HepG2 (cell line): ENCODE results near the gene LSMEM2. TPM values are rescaled to one million over a fixed set of nuclear protein-coding genes. Genes with fewer than 3 reads are reported as not detected.

Experiments
- AGO2 ChIP-seq: fragments of 200-400 bp; formaldehyde crosslinking; optimal IDR thresholded peaks from 2 replicates; pipeline ENCODE3; 2017; ENCODE audit warnings: mild to moderate bottlenecking, low read depth, low read length, moderate library complexity
- AHR ChIP-seq: IDR thresholded peaks from 2 replicates; pipeline ENCODE4 v1.6.1; 2018; ENCODE audit warnings: missing genetic modification reagents, missing compliant biosample characterization
- ATF7 ChIP-seq, 2 experiments: fragments of 450-650 bp in 1 of 2; sonication (generic) in 1 of 2; formaldehyde crosslinking in 1 of 2; IDR thresholded peaks; 2 replicates each; pipeline versions ENCODE4 v1.4.0 to v1.6.1; 2016 to 2020; ENCODE audit warnings: antibody characterized with exemption in 1 of 2, mild to moderate bottlenecking in 1 of 2, missing genetic modification reagents in 1 of 2
- BHLHE40 ChIP-seq: IDR thresholded peaks from 2 replicates; pipeline ENCODE4 v1.6.1; 2011; ENCODE audit warnings: low read length, improper control_type of control experiment
- CTCF ChIP-seq: sonication (generic); formaldehyde crosslinking; IDR thresholded peaks from 2 replicates; pipeline ENCODE4 v1.5.0; 2020; ENCODE audit warnings: mild to moderate bottlenecking, missing genetic modification reagents, moderate library complexity
- ELF1 ChIP-seq: sonication (generic); formaldehyde crosslinking; IDR thresholded peaks from 2 replicates; pipeline ENCODE4 v1.4.0; 2020; ENCODE audit warnings: missing genetic modification reagents
- FOXA3 ChIP-seq: IDR thresholded peaks from 2 replicates; pipeline ENCODE4 v1.6.1; 2016; ENCODE audit warnings: missing genetic modification reagents, missing compliant biosample characterization
- GATAD2A ChIP-seq: IDR thresholded peaks from 2 replicates; pipeline ENCODE4 v1.6.1; 2016
- HDAC1 ChIP-seq: sonication (generic); formaldehyde crosslinking; IDR thresholded peaks from 2 replicates; pipeline ENCODE4 v1.5.1; 2020; ENCODE audit warnings: mild to moderate bottlenecking, missing genetic modification reagents
- HOMEZ ChIP-seq: IDR thresholded peaks from 2 replicates; pipeline ENCODE4 v1.6.1; 2016; ENCODE audit warnings: low read depth
- KDM2A ChIP-seq: sonication (generic); formaldehyde crosslinking; IDR thresholded peaks from 2 replicates; pipeline ENCODE4 v1.4.0; 2020; ENCODE audit warnings: low read depth, missing genetic modification reagents, borderline replicate concordance
- MED13 ChIP-seq: sonication (generic); formaldehyde crosslinking; IDR thresholded peaks from 2 replicates; pipeline ENCODE4 v1.5.0; 2020; ENCODE audit warnings: missing genetic modification reagents
- POLR2AphosphoS5 ChIP-seq: IDR thresholded peaks from 2 replicates; pipeline ENCODE4 v1.6.1; 2012; ENCODE audit warnings: low read depth, low read length
- POLR2G ChIP-seq: fragments of 200-400 bp; formaldehyde crosslinking; IDR thresholded peaks from 2 replicates; pipeline ENCODE4 v1.6.1; 2018; ENCODE audit warnings: mild to moderate bottlenecking, low read depth, low read length, moderate library complexity
- RBFOX2 ChIP-seq: fragments of 200-400 bp; formaldehyde crosslinking; IDR thresholded peaks from 2 replicates; pipeline ENCODE4 v1.6.1; 2017; ENCODE audit warnings: low read depth, mild to moderate bottlenecking, low read length
- RXRA ChIP-seq: sonication (generic); formaldehyde crosslinking; IDR thresholded peaks from 2 replicates; pipeline ENCODE4 v1.5.1; 2020; ENCODE audit warnings: missing genetic modification reagents
- SCMH1 ChIP-seq: sonication (generic); formaldehyde crosslinking; IDR thresholded peaks from 2 replicates; pipeline ENCODE4 v1.9.0; 2021; ENCODE audit warnings: missing genetic modification reagents, mild to moderate bottlenecking, borderline replicate concordance
- SNAPC4 ChIP-seq: sonication (generic); formaldehyde crosslinking; IDR thresholded peaks from 2 replicates; pipeline ENCODE4 v1.4.0; 2020; ENCODE audit warnings: mild to moderate bottlenecking, missing genetic modification reagents
- SP5 ChIP-seq: IDR thresholded peaks from 2 replicates; pipeline ENCODE4 v1.6.1; 2016; ENCODE audit warnings: low read depth, borderline replicate concordance
- ZBTB20 ChIP-seq: sonication (generic); formaldehyde crosslinking; IDR thresholded peaks from 2 replicates; pipeline ENCODE4 v1.8.1; 2023; ENCODE audit warnings: missing genetic modification reagents, low read depth, mild to moderate bottlenecking, borderline replicate concordance
- ZNF547 ChIP-seq: sonication (generic); formaldehyde crosslinking; IDR thresholded peaks from 2 replicates; pipeline ENCODE4 v1.5.1; 2020; ENCODE audit warnings: mild to moderate bottlenecking, missing genetic modification reagents
- ZNF564 ChIP-seq: sonication (generic); formaldehyde crosslinking; IDR thresholded peaks from 2 replicates; pipeline ENCODE4 v1.8.1; 2023; ENCODE audit warnings: mild to moderate bottlenecking, missing genetic modification reagents
- polyA plus RNA-seq, 8 experiments: library from polyadenylated mRNA; depleted of rRNA in 3 of 8; stranded (reverse) in 7 of 8; unstranded in 1 of 8; fragments of >200 nt; fragmentation: Illumina TruSeq in 4 of 8; extraction: Trizol in 4 of 8; gene quantifications; 2 replicates each; pipeline versions ENCODE4 v1.2.1 to v1.2.3, GENCODE V29; 2011 to 2016; ENCODE audit warnings: low read depth in 4 of 8, missing spikeins in 1 of 8, mixed read lengths in 1 of 8; ENCODE audit not compliant: insufficient read depth in 1 of 8
- total RNA-seq, 5 experiments: library from RNA; depleted of rRNA; stranded (reverse); fragments of >200 nt; fragmentation: Illumina TruSeq; extraction: Trizol; gene quantifications; 2 replicates each; pipeline ENCODE4 v1.2.3, GENCODE V29; 2016; ENCODE audit warnings: low read depth in 1 of 5

The LSMEM2 gene
- total and polyA plus RNA-seq, 2 of the 13 experiments (the other 11 are each of a cell fraction or from before 2014, with no cell fraction given): 0.07 to 0.41 TPM

- TF ChIP-seq CTCF (CRISPR knock-in tag) (no peak), POLR2G (peak; percentile 53), FOXA3 (CRISPR knock-in tag) (peak; percentile 22; the same call in 1 of the 2 replicates), RBFOX2 (peak; percentile 10; the same call in 1 of the 2 replicates), SNAPC4 (peak; percentile 47; the same call in 1 of the 2 replicates), SP5 (CRISPR knock-in tag) (peak; percentile 81; the same call in 1 of the 2 replicates), KDM2A (CRISPR knock-in tag) (peak; percentile 28; the same call in 1 of the 2 replicates), GATAD2A (CRISPR knock-in tag) (peak; percentile 62), ATF7 (IDR thresholded peaks at IDR 0.05) (peak; percentile 61), ATF7 (CRISPR knock-in tag; IDR thresholded peaks at IDR 0.05) (peak; percentile 96), ELF1 (CRISPR knock-in tag) (peak; percentile 11; the same call in 1 of the 2 replicates), HOMEZ (CRISPR knock-in tag) (peak; percentile 37; the same call in 1 of the 2 replicates), BHLHE40 (no peak; the same call in 1 of the 2 replicates), ZBTB20 (CRISPR knock-in tag) (no peak), SCMH1 (CRISPR knock-in tag) (no peak), HDAC1 (CRISPR knock-in tag) (peak; percentile 49; the same call in 1 of the 2 replicates), AGO2 (peak; percentile 30), POLR2AphosphoS5 (peak; percentile 47), MED13 (CRISPR knock-in tag) (0 out of 2 replicates have a peak, but pooled peaks have one; percentile 1), ZNF564 (CRISPR knock-in tag) (no peak), ZNF547 (CRISPR knock-in tag) (no peak), AHR (no peak), RXRA (CRISPR knock-in tag) (0 out of 2 replicates have a peak, but pooled peaks have one; percentile 61)
These were observed 14.4 kb upstream of the LSMEM2 start (continued) for GRCh38 chr3:50264383-50264963.
